IPS-11a (cell line): ENCODE data around the gene GNAQ.

Experiments
- H3K4me3 ChIP-seq: one replicate; pipeline ENCODE4 v1.5.1; 2013; ENCODE audit warnings: low read depth, low read length, control low read depth

GNAQ gene

DNA sequence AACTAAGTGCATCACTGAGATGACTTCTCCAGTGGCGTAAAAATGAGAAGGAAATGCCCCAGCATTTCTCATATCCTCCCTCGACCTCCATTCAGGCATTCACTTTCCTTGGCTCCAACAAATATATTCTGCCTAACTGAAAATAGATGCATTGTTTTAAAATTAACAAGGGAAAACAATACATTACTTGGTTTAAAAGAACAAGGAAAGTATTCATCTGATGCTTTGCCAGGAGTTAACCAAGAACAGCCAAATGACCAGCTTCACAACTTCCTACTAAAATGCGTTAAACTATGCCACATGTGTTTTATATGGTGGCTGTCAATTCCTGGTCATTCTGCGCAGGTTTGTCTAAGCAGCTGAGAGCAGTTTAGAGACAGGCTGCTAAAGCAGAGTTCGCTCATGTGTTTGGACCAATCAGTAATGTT lies 121.4 kb downstream of the GNAQ start:
- H3K4me3 ChIP-seq, result no peak overlapping the region

DNA sequence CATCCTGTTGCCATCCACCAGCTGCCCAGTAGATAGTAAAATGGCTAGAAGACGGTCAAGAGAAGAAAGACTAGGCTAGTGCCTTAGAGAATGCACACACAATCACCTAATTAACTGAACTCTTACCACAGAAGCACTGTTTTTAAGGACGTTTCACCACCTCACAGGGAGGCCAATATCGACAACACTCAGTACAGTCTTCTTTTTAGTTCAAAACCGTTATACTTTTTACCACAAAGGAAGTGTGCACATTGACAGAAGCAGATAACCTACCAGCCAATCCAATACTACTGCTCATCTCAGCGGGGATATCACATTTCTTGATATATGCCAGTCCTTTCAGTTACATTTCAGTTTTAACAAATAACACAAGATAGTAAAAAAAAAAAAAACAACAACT lies 122.3 kb downstream of the GNAQ start:
- H3K4me3 ChIP-seq, result no peak overlapping the region

GRCh38 chr9:77908293-77908692 lies 123.3 kb downstream of the GNAQ start:
- no peak overlapping the region for H3K4me3 ChIP-seq

- H3K4me3 ChIP-seq, result no peak overlapping the region
These were observed 124.0 kb downstream of the GNAQ start for GRCh38 chr9:77907585-77907984.

DNA sequence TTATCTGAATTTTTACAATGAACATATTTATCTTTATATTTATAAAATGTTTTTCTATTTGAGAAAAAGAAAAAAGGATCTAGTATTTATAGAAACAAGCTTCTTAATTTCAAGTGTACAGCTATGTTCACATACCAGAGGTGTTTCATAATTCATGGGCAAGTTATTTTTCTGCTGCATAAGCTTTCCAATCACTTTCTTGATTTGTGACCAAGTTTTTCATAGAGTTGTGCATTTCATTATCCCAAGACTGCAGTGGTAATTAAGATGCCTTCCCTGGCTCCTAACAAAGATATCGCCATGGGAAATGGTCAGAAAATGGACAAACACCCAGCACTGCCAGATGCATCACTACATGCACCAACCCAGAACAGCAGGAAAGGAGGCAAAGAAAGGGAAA lies 124.6 kb downstream of the GNAQ start:
- no peak overlapping the region for H3K4me3 ChIP-seq

GRCh38 chr9:77903666-77904285 lies 127.8 kb downstream of the GNAQ start:
- no peak overlapping the region for H3K4me3 ChIP-seq

DNA sequence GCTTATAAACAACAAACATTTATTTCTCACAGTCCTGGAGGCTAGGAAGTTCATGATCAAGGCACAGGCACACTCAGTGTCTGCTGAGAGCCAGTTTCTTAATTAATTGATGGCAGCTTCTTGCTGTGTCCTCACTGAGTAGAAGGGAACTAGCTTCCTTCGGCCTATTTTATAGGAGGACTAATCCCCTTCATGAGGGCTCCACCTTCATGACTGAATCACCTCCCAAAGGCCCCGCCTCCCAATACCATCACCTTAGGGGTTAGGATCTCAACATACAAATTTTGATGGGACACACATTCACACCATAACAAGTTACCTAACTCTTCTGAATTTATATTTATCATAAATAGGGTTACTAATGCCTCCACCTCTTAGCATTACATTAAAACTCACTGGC lies 129.8 kb downstream of the GNAQ start:
- H3K4me3 ChIP-seq, result no peak overlapping the region

GRCh38 chr9:77901018-77901417 lies 130.6 kb downstream of the GNAQ start:
- H3K4me3 ChIP-seq, result no peak overlapping the region

DNA sequence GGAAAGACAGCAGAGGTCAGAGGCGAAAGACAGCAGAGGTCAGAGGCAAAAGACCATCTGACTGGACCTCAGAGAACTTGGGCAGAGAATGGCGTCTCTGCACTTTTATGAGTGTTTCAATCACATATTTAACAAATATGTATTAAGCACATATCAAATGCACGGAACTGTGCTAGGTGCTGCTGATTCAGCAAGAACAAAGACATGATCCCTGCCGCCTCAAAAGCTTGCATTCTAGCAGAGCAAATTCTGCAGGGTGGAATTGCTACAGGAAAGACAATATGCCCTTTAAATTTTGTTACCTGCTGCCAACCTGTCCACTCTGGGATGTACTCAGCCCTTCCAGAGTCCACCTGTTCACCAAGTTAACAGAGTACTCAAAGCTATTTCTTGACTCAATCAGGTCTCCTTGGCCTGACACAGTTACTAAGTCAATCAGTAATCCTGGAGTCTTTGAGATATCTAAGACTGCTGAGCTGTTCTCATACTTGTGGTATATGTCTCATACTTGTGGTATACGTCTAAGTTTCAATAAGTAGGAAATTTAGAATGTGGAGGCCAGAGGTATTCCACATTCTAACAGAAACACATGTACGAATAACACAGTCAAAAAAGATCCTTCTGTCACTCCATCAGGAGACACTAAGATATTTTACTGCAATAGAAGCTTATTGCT lies 131.8 kb downstream of the GNAQ start:
- no peak overlapping the region for H3K4me3 ChIP-seq

DNA sequence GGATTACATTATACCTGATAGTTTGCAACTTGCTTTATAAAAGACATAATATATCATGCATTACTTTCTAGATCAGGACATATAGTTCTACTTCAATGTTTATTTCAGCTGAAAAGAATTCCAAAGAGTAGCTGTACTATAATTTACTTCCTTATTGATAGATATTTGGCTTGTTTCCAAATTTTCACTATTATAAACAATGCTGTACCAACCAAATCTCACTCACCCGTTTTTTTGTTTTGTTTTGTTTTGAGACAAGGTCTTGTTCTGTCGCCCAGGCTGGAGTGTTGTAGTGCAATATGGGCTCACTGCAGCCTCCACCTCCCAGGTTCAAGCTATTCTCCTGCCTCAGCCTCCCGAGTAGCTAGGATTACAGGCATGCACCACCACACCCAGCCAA lies 132.7 kb downstream of the GNAQ start:
- H3K4me3 ChIP-seq, result no peak overlapping the region

DNA sequence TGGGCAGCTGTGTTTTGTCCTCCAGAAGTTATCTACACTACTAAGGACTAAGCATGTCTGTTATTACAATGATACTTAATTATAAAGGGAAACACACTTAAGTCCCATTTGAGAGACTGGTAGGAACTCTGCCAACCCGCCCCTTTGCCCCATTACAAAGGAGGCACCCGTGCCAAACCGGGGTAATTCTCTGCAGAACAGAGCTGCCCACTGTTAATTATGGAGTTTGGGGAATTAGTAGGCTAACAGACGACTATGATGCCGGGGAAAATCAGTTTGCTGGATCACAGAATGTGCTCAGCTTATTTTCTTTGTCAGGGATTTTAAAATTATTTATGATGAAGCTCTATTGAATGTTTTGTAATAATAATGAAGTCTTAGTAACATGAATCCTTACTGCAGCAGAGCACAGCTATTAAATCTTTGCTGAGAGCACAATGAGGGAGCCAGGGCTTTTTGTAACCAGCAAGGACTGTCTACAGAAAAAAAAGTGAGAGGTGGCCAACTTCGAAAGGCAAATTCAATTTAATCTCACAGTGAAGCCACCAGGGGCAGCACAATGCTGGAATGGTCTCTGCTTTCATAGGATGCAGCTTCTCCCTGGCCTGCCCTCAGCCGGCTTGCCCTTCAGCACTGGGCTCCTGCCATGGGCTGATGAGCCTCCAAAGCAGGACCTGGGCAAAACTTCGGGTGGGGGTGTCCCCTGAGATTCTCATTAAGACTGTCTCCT lies 134.5 kb downstream of the GNAQ start:
- no peak overlapping the region for H3K4me3 ChIP-seq

DNA sequence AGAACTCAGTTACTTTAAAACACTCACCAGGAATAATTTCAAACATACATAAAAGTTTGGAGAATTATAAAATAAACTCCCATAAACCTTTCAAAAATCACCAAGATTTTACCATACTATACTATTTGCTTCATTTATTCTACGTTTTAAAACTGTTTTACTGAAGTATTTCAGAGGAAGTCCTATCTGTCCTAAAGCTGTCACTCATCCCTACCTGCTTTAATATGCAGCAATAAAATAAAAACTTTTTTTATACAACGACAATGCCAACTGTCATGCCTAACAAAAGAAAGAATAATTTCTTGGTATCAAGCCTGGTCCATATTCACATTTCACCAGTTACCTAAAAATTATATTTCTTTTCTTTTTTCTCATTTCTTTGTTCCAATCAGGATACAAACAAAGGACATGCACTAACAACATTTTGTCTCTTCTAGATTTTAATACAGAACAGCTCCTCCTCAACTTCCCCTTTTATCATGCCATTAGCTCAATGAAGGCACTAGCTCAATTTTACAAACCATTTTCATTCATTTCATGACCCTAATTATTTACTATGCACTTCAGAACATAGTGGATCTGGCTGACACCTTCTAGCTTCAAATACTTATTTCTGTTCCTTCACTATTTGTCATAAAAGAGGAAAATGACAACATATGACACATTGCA lies 135.2 kb downstream of the GNAQ start:
- H3K4me3 ChIP-seq, result no peak overlapping the region

- no peak overlapping the region for H3K4me3 ChIP-seq
These were observed 137.9 kb downstream of the GNAQ start for GRCh38 chr9:77893706-77894105.

- no peak overlapping the region for H3K4me3 ChIP-seq
These were observed 138.6 kb downstream of the GNAQ start for GRCh38 chr9:77892955-77893514.

DNA sequence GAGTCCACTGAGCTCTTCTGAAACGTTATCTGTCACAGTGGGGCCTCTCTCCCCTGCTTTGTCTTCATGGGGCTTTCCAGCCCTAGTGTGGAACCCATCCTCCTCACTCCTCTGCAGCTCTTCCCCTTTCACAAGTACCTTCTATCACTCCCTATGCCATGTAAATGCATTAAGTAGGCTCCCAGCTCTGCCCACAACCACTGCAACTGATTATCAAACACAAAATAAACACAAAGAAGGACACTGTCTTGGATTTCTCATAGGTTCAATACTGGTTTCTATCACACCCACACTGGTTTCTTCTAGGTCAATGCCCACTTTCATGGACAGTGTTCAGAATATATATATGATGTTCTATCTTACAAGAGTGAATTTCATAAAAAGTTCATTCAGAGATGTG lies 139.4 kb downstream of the GNAQ start:
- no peak overlapping the region for H3K4me3 ChIP-seq

- H3K4me3 ChIP-seq, result no peak overlapping the region
These were observed 140.3 kb downstream of the GNAQ start for GRCh38 chr9:77891128-77891800.

- no peak overlapping the region for H3K4me3 ChIP-seq
These were observed 143.9 kb downstream of the GNAQ start for GRCh38 chr9:77887662-77888061.

DNA sequence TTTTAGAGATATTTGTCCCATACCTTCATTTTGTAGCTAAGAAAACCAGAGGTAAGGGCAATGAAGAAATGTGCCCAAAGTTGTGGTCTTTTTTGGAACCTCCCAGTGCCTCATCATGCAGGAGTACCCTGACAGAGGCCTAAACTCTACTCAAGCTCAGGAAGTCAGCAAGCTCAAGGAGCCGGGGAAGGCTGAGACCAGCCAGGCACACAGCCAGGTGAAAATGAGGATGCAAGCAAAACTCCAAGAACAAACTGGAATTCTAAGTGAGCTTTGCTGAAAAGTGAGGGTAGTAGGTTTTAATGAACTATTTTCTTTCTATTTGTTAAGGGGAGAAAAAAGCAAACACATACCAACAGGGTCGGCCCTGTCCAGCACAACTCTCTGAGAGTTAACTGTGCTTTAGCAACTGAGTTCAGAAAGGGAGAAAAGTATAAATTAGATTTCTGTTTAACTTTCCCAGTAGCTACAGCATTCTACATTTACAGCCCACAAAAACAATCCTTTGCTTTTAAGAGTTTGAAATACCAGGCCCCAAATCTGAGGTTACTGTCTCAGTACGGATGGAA lies 146.4 kb downstream of the GNAQ start:
- no peak overlapping the region for H3K4me3 ChIP-seq

DNA sequence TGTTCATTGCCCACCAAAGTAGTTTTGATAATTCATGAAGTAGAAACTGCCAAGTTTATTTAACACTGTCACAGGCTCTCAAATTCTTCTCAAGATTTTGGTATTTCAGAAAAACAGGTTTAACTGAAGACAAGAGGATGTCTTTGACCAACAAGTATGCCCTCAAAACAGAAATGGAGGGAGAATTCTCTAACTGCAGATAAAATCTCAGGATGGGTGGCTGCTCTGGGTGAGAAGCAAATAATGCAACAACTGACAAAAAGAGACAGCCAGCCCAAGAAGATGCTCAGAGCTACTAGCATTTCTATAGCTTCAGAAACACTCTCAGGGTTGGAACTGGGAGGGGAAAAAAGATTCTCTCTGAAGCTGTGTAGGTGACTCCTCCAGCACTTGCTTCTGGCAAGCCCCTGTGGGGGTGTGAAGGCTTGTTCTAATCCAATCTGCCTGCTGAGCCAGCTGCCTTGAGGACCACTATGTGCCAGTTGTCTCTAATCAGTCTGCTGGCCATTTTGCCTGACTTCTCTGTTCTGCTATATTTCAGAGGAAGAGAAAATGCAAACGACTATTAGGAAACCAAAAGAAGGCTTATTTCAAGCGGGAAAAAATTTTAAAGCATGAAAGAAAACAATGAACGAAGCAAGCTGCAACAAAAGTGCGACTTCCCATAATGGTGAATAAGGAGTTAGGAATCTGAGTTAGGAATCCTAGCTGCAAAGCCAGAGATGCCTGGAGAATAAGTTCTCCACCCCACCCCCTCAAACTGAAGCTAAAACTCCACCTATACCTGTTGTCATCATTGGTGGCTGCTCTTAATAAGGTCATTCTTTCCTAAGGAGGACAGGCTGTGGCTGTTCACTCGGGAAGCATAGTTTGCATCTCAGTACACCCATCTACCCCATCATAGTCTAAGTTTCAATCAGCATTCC lies 147.5 kb downstream of the GNAQ start:
- no peak overlapping the region for H3K4me3 ChIP-seq
